HG03175 (cell line): ENCODE data around the gene ADGRV1.
A peak's percentile ranks its signal among the peaks of the same experiment; 100 is the strongest.

Experiments used
- ATAC-seq: cut with Tn5 transposase; IDR thresholded peaks from one replicate; pipeline ENCODE4 v1.9.1; 2021; ENCODE audit warnings: mild to moderate bottlenecking, moderate library complexity; ENCODE audit not compliant: unreplicated experiment

Gene ADGRV1

DNA sequence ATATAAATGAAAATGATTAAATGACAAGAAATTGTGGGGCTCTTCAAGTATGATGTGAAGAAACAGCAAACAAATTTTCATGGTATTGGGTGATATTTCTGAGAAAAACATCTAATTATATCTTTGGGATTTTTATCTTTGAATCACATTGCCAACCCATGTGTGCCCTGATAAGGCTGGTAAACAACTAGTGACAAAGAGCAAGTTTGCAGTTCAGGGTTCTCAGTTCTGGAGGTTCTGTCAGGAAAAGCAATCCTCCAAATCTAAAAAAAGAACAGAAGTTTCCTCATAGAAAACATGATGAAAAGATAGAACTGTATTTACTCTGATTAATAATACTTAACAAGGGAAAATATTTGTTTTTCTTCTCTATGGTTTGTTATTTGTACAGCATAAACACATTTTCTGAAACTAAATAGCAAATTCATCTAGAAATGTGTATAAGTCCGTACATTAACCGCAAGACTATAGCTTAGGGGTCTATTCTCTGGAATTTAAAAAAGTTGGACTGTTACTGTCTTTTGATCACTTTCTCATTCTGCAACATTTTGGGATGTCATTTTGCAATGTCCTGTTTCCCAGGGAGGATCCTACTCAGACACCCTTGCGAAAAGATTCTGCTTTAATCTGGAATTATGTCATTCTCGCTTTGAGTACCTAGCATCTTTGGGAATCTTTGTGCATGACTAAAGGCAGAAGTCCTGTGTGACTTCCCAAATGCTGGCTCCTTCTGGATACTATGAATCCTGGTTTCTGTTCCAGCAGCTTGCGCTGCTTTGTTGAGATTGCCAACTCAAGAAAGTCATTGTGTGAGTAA lies 308.5 kb downstream of the ADGRV1 start:
- no peak for ATAC-seq

DNA sequence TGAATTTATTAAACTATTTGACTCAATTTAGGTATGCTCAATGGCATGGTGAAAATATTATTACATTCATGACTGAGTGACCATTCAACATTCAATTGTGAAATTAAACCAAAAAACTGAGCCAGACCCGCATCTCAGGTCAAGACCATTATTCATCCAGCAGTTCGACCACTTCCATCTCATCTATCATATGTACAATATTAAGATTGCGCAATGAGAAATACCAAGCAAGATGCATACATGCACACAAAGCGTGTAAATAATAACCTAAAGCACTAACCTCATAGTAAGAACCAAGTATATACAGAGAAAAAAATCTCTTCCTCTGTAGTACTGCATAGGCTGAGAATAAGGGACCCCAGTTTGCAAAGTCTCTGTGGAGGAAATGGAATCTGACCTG lies 310.2 kb downstream of the ADGRV1 start:
- no peak for ATAC-seq

DNA sequence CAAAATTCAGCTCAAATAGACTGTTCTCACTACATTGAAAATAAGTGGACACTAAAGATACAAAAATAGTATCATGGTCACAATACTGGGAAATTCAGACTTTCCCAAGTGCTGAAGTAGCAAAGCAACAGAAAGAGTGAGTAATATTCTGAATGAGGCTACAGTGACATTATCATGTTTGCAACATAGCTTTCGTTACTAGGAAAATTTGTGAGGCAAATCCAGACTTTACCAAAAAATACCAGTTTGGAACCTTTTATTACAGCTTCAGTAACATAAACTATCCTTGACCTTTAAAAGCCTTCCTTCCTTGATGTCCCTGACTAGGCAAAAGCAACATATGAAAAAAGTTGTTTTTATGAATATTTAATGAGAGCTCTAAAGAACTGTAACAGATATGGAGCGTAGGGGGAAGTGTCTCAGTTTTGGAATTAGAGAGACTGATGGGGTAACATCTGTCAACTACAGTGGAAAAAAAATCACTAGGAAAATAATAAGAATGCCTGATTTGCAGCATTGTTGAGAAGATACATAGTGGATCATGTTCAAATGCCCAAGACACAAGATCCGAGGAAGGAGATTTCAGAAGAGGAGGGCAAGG lies 312.9 kb downstream of the ADGRV1 start:
- no peak for ATAC-seq

DNA sequence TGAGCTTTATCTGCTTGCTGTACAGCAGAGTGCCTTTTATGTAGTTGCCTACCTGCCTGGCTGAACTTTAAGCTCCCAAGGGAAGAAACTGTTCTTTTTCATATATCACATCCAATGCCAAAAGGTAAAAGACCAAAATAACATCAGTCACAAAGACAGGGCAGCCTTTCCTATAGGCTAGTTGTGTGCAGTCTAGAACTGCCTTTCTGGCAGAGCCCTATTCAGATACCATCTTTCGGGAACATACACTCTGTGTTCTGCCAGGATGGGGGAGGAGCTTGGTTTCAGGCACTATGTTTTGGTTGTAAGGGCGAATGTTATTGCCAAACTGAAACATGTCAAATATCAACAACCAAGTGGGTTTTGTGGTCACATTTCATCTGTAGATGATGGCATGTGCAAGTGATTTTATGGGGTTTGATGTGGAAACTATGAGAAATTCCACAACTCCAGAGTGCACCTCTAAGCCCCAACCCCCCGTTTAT lies 314.5 kb downstream of the ADGRV1 start:
- no peak for ATAC-seq

DNA sequence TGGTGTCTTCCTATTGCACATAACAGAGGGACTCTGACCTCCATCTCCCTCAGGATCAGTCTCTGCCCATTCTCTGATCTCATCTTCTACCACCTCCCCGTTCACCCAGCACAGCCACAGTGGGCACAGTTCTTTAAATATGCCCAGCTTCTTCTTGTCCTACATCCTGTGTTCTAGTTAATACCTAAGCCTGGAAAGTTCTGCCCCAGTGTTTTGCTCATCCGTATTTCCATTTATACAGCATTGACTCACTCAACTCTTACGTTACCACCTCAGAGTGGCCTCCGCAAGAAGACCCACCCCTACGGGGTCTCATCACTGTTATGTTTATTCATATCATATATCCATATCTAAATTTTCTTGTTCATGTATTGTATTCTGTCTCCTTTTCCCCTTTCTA lies 315.5 kb downstream of the ADGRV1 start:
- ATAC-seq = no peak

- peak; percentile 38 for ATAC-seq
Measured at GRCh38 chr5:90875456-90875855, 316.9 kb downstream of the ADGRV1 start.

GRCh38 chr5:90876366-90876765 lies 317.8 kb downstream of the ADGRV1 start:
- ATAC-seq = no peak

- no peak for ATAC-seq
Measured at GRCh38 chr5:90877049-90877448, 318.5 kb downstream of the ADGRV1 start.

- ATAC-seq = no peak
Measured at GRCh38 chr5:90878081-90878480, 319.5 kb downstream of the ADGRV1 start.

DNA sequence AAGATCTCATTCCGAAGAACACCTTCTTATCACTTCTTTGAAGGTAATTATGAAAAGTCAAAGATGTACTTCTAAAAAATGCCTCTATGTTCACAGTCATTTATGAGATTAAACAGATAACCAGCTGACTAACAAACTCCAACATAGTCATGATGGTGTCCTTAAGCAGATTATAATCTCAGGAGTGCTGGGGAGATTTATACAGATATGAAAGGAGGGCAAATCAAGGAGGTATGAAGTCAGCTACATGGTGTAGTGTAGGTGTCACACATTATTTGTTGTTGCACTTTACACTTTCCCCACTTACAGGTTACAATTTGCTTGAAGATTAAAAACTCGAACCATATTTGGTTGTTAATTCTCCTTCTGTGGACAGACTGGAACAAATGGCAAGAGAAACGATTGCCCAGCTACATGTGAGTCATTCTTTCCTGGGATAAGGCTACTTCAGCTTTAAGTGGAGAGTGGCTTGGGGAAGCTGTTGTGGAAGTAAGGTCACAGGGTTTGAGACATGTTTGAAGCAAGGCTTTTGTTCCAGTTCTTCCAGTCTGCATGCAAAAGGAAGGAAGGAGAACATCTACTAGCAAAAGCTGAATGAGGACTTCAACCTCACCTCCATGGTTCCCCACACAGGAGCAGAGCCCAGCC lies 320.1 kb downstream of the ADGRV1 start:
- no peak for ATAC-seq

DNA sequence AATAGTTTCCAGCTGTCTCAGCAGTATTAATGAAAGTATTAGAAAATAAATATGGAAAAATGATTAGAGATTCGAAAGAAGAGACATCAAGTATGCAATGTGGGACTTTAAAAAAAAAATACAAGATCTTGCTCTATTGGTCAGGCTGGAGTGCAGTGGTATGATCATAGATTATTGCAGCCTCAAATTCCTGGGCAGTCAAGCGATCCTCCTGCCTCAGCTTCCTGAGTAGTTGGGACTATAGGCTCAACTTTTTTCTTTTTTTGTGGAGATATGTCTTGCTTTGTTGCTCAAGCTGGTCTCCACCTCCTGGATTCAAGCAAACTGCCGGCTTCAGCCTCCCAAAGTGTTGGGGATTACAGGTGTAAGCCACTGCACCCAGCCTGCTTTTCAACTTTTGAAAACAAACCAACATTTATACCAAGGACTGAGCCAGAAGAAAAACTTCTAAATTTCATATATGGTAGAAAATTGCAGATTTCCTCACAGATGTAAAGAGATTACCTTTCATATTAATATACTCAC lies 323.1 kb downstream of the ADGRV1 start:
- ATAC-seq = no peak

GRCh38 chr5:90882448-90882847 lies 323.9 kb downstream of the ADGRV1 start:
- ATAC-seq = no peak

DNA sequence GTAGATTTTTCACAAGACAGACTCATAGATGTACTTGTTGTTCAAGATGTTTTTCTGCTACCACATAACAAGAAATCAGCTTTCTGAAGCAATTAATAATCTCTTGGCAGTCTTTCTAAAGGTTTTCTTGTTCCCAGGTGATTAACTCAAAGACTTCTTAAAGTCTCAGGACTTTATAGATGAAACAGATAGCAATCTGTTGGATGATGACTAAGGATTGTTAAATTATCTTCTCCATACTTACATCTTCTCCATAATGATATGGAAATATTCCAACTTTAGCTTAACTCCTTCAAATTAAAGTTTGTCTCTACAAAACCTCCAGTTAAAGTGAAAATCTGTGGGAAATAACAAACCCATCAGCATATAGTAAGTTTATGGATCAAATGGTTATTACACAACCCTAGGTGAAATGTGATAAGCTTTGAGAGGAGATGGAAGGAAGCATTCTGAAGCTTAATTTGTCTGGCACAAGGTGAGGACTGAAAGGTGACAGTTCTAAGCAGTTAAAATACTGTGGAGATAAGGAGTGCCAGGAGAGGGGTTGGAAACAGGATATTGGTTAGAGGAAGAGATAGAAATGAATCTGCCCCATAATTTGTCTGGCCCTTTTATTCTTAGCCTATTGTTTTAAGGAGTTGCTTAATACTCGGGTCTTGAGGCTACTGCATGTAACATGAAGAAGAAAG lies 326.7 kb downstream of the ADGRV1 start:
- no peak for ATAC-seq

DNA sequence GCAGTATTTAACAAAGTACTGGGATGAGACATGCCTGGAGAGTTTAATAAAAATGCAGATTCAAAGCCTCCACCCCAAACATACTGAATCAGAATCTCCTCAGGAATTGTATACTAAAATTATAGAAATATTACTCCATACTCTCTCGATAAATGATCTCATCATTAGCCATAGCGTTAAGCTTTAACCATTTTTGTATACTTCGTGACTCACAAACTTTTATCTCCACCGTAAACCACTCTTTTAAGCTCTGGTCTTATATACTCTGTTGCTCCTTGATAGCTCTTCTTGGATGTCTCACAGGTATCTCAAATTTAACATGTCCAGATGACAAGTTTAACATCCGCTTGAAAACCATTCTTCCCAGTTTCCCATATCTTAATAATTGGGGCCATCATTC lies 327.8 kb downstream of the ADGRV1 start:
- ATAC-seq = no peak

DNA sequence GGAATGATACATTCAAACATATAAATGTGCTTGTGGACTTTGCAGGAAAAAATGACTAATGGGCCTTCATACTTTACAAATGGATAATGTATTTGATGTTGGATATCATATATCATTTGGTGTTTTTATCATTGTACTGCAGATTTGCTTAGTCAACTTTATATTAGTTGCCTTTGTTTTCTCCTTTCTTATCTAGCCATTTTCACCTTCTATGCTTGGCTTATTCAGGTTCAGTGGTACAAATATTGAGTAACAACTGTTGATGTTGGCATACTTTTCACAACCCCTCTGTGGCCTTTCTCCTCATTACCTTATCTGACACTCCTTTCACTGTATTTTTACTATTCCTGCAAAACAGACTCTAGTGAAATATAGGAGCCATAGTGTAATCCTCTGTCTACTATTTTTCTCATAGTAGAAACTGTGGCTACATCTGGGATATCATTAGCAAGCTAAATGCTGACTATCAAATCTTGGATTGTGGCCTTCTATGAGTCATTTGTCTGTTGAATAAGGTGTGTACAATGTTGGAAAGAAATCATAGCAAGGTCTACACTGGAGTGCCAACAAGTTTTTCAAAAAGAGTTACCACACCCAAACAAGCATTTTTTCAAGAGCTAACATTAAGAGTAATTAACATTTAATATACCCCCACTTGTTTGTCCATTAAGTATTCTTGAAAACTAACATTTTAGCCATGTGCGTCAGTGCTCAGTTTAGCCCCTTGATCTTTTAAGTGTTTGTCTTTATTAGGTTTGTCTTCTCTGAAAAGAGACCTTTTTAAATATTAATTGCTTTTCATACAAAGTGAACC lies 330.1 kb downstream of the ADGRV1 start:
- ATAC-seq = no peak

DNA sequence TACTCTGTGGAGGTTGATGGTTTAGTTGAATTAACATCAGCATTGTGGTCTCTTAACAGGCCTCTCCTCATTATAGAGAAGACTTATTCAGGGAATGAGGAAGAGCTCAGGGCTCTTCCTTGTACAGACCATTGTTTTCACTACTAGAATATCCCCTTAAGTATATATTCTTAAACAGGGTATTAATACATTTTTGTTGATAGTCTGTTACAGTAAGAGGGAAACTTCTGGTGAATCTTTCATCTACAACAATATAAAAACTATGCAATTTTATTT lies 330.7 kb downstream of the ADGRV1 start:
- no peak for ATAC-seq

DNA sequence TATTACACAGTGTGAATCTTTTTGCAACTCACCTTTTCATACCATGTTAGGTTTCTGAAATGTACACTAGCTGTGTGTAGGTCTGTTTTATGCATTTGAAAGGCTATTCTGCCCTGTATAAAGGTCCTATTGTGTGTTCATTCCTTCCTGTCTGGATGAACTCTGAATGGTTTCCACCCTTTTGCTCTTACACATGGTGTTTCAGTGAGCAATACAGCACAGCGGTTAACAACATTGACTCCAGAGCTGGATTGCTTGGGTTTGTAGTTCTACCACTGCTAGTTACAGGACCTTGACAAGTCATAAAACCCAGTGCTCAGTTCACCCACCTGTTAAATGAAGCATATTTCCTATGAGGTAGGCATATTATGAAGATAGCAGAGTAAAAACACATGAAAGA lies 331.6 kb downstream of the ADGRV1 start:
- no peak for ATAC-seq

DNA sequence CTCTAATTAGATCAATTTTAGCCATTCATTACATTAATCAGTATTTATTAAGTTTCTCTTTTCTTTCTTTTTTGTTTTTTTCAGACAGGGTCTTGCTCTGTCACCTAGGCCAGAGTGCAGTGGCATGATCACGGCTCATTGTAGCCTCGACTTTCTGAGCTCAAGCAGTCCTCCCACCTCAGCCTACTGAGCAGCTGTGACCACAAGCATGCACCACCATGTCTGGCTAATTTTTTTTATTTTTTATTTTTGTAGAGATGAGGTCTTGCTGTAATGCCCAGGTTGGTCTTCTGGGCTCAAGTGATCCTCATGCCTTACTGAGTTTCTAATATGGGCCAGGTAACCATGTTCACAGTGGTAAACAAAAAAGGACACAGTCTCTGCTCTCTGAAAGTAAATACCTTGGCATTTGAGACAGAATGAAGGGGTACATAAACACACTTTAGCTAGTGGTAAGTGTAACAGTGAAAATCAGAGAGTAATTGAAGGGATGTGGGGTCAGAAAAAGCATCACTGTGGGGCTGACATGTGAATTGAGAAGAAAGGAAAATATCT lies 336.3 kb downstream of the ADGRV1 start:
- ATAC-seq = no peak

GRCh38 chr5:90897618-90898017 lies 339.0 kb downstream of the ADGRV1 start:
- ATAC-seq = no peak

GRCh38 chr5:90898326-90899013 lies 339.9 kb downstream of the ADGRV1 start:
- ATAC-seq = no peak
